GM12892 (cell line): ENCODE data around the gene B3GALT5.

Source experiments
- POLR2A ChIP-seq: IDR thresholded peaks from 2 replicates; pipeline ENCODE4 v1.6.1; 2011; ENCODE audit warnings: low read depth, low read length, control low read depth
- POLR2AphosphoS5 ChIP-seq: IDR thresholded peaks from 2 replicates; pipeline ENCODE4 v1.6.1; 2011; ENCODE audit warnings: low read depth, low read length, control low read depth

GRCh38 chr21:39703578-39703977, 90.8 kb downstream of the B3GALT5 start:
- no peak for TF ChIP-seq POLR2A
- no peak for TF ChIP-seq POLR2AphosphoS5
